Natural killer cell treated with Interleukin-12 subunit alpha and Interleukin-12 subunit beta and Interleukin-15 and Interleukin-18, amount 100 ng/mL, for 72 hours (primary cell): ENCODE results near the gene ZNF627. TPM values are rescaled to one million over a fixed set of nuclear protein-coding genes. Genes with fewer than 3 reads are reported as not detected.
"Not testable (repeated sequence)": the region's sequence is repeated elsewhere in the genome, so short reads cannot be mapped to it uniquely, and the experiment has no call there.

ENCODE experiments used
- ATAC-seq, 2 donors: fragments of 150-1000 bp; cut with Tn5 transposase in 1 of 2; sonication (Bioruptor Pico), chemical (Tn5 transposase) in 1 of 2; 2 replicates each; pipeline ENCODE4 v1.10.0; 2021
- DNase-seq: peaks from one replicate; pipeline ENCODE4 v3.0.0; 2022; ENCODE audit warnings: low spot score
- H3K27ac Mint-ChIP-seq, 2 donors: 1 replicate in 1 of 2; 2 replicates in 1 of 2; pipeline ENCODE4 v1.8.0; 2022; ENCODE audit warnings: mixed read lengths in 2 of 2, mild to moderate bottlenecking in 1 of 2, moderate library complexity in 1 of 2
- H3K27me3 Mint-ChIP-seq, 2 donors: 1 replicate in 1 of 2; 2 replicates in 1 of 2; pipeline ENCODE4 v1.8.0; 2022; ENCODE audit warnings: mixed read lengths in 2 of 2
- H3K36me3 Mint-ChIP-seq: one replicate; pipeline ENCODE4 v1.8.0; 2022; ENCODE audit warnings: mixed read lengths
- H3K4me1 Mint-ChIP-seq, 2 donors: 1 replicate in 1 of 2; 2 replicates in 1 of 2; pipeline ENCODE4 v1.8.0; 2022; ENCODE audit warnings: low read depth in 2 of 2, mixed read lengths in 2 of 2, mild to moderate bottlenecking in 1 of 2
- H3K4me3 Mint-ChIP-seq: one replicate; pipeline ENCODE4 v1.8.0; 2022; ENCODE audit warnings: mixed read lengths
- H3K9me3 Mint-ChIP-seq: 2 replicates; pipeline ENCODE4 v1.8.0; 2022; ENCODE audit warnings: mixed read lengths
- total RNA-seq, 2 donors: library from RNA; stranded (reverse); gene quantifications; one replicate each; pipeline ENCODE4 v1.2.3, GENCODE V29; 2022

The ZNF627 gene
- total RNA-seq, 2 donors from 2014 or later: 5.1 to 6.8 TPM

- Mint-ChIP-seq H3K27me3 (no peaks in the 10 kb centered on the region), H3K27ac (no peak overlapping the region), H3K4me3 (no peak overlapping the region), H3K36me3 (no peaks in the 10 kb centered on the region), H3K9me3 (no peaks in the 10 kb centered on the region), H3K4me1 (peaks cover 16 to 20% of the 10 kb centered on the region in 2 donors)
- no peak for DNase-seq
- no peak for ATAC-seq
Observed at GRCh38 chr19:11586331-11586730, 11.0 kb upstream of the ZNF627 start.

- H3K9me3 Mint-ChIP-seq: no peaks in the 10 kb centered on the region
- H3K27me3 Mint-ChIP-seq: no peaks in the 10 kb centered on the region
- peak overlapping the region in 1 of 2 donors; percentile 48 for H3K27ac Mint-ChIP-seq
- peaks cover 11 to 12% of the 10 kb centered on the region in 2 donors for H3K4me1 Mint-ChIP-seq
- no peaks in the 10 kb centered on the region for H3K36me3 Mint-ChIP-seq
- ATAC-seq: peak; percentile 83 to 86
- peak; percentile 81 for DNase-seq
- H3K4me3 Mint-ChIP-seq: no peak overlapping the region
Observed at GRCh38 chr19:11587302-11587974, 9.8 kb upstream of the ZNF627 start.

- DNase-seq: no peak
- H3K4me1 Mint-ChIP-seq: peaks cover 11 to 12% of the 10 kb centered on the region in 2 donors
- peak overlapping the region in 1 of 2 donors; percentile 48 for H3K27ac Mint-ChIP-seq
- H3K9me3 Mint-ChIP-seq: no peaks in the 10 kb centered on the region
- H3K36me3 Mint-ChIP-seq: no peaks in the 10 kb centered on the region
- H3K4me3 Mint-ChIP-seq: no peak overlapping the region
- H3K27me3 Mint-ChIP-seq: no peaks in the 10 kb centered on the region
- ATAC-seq: peak in 1 of 2 donors; percentile 40
Observed at GRCh38 chr19:11587975-11588631, 9.2 kb upstream of the ZNF627 start.

DNA sequence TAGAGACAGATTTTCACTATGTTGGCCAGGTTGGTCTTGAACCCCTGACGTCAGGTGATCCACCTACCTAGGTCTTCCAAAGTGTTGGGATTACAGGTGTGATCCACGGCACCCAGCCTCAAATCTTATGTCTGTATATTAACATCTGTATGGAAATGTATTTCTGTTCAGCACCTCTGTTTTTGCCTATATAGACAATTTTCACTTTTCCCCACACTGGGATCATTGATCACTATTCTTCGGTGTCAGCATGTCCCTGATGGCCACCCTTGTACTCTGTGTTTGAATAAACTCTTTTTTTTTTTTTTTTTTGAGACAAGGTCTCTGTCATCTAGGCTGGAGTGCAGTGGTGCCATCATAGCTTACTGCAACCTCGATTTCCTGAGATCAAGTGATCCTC is 3.2 kb upstream of the ZNF627 start:
- no peaks in the 10 kb centered on the region for H3K27me3 Mint-ChIP-seq
- ATAC-seq: no peak
- no peaks in the 10 kb centered on the region for H3K9me3 Mint-ChIP-seq
- no peak overlapping the region for H3K4me3 Mint-ChIP-seq
- peaks cover 8 to 14% of the 10 kb centered on the region in 2 donors for H3K4me1 Mint-ChIP-seq
- no peaks in the 10 kb centered on the region for H3K36me3 Mint-ChIP-seq
- DNase-seq: no peak
- no peak overlapping the region for H3K27ac Mint-ChIP-seq

- Mint-ChIP-seq H3K27me3 (no peaks in the 10 kb centered on the region), H3K4me1 (peaks cover 11 to 14% of the 10 kb centered on the region in 2 donors), H3K36me3 (no peaks in the 10 kb centered on the region), H3K27ac (peak overlapping the region in 1 of 2 donors; percentile 78), H3K4me3 (no peak overlapping the region), H3K9me3 (no peaks in the 10 kb centered on the region)
- DNase-seq: no peak
- no peak for ATAC-seq
Observed at GRCh38 chr19:11596156-11596555, 1.1 kb upstream of the ZNF627 start.

DNA sequence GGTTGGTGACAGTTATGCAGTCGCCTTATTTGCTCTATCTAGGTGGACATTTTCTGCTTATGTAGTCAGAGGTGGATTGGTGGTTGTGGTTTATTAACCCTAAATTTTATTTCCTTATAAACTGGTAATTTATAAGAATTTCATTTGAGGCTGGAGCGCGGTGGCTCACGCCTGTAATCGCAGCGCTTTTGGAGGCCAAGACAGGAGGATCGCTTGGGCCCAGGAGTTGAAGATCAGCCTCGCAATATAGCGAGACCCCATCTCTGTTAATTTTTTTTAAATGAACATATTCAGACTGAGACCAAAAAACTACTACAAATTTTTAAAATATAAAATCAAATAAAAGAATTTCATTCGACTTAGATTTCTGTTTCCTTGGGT is 810 bp downstream of the ZNF627 start:
- DNase-seq: no peak
- no peak for ATAC-seq
- Mint-ChIP-seq H3K4me1 (peaks cover 17 to 27% of the 10 kb centered on the region in 2 donors), H3K4me3 (peak overlapping the region; percentile 91), H3K27ac (peak overlapping the region; percentile 64 to 78), H3K9me3 (no peaks in the 10 kb centered on the region), H3K36me3 (no peaks in the 10 kb centered on the region), H3K27me3 (no peaks in the 10 kb centered on the region)

DNA sequence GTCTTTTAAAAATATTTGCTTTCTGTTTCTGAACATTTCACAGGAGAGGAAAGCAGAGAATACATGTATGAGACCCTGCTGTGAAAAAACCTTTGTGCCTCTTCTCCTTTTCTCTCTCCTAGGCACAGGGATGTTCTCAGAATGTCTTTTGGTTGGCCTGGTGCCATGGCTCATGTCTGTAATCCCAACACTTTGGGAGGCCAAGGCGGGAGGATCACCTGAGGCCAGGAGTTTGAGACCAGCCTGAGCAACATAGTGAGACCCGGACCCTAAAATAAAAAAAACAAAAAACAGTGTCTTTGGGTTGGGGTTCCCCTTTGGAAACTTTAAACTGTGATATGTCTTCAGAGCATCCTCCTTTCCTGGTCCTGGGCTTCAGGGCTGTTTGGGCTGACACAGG is 1.5 kb downstream of the ZNF627 start:
- peak overlapping the region; percentile 64 to 78 for H3K27ac Mint-ChIP-seq
- no peaks in the 10 kb centered on the region for H3K27me3 Mint-ChIP-seq
- no peaks in the 10 kb centered on the region for H3K36me3 Mint-ChIP-seq
- ATAC-seq: no peak
- no peaks in the 10 kb centered on the region for H3K9me3 Mint-ChIP-seq
- peaks cover 17 to 28% of the 10 kb centered on the region in 2 donors for H3K4me1 Mint-ChIP-seq
- DNase-seq: no peak
- H3K4me3 Mint-ChIP-seq: peak overlapping the region; percentile 91

GRCh38 chr19:11599704-11600103 is 2.4 kb downstream of the ZNF627 start:
- not testable (repeated sequence) for ATAC-seq, DNase-seq, H3K27ac Mint-ChIP-seq, H3K36me3 Mint-ChIP-seq, H3K4me3 Mint-ChIP-seq, H3K27me3 Mint-ChIP-seq, H3K9me3 Mint-ChIP-seq
- peaks cover 17 to 28% of the 10 kb centered on the region in 2 donors for H3K4me1 Mint-ChIP-seq

- H3K9me3 Mint-ChIP-seq: peaks cover 6% of the 10 kb centered on the region
- H3K4me3 Mint-ChIP-seq: no peak overlapping the region
- DNase-seq (no peak), ATAC-seq (no peak)
- peaks cover 13 to 14% of the 10 kb centered on the region in 2 donors for H3K4me1 Mint-ChIP-seq
- peaks cover 22% of the 10 kb centered on the region for H3K36me3 Mint-ChIP-seq
- no peaks in the 10 kb centered on the region for H3K27me3 Mint-ChIP-seq
- H3K27ac Mint-ChIP-seq: no peak overlapping the region
Observed at GRCh38 chr19:11606484-11606883, 9.2 kb downstream of the ZNF627 start.

- H3K4me3 Mint-ChIP-seq: no peak overlapping the region
- H3K27ac Mint-ChIP-seq: no peak overlapping the region
- no peak for DNase-seq
- no peaks in the 10 kb centered on the region for H3K9me3 Mint-ChIP-seq
- H3K4me1 Mint-ChIP-seq: peaks cover 8 to 9% of the 10 kb centered on the region in 2 donors
- H3K27me3 Mint-ChIP-seq: no peaks in the 10 kb centered on the region
- H3K36me3 Mint-ChIP-seq: peaks cover 14% of the 10 kb centered on the region
- ATAC-seq: no peak
Observed at GRCh38 chr19:11611730-11612129, 14.4 kb downstream of the ZNF627 start.

DNA sequence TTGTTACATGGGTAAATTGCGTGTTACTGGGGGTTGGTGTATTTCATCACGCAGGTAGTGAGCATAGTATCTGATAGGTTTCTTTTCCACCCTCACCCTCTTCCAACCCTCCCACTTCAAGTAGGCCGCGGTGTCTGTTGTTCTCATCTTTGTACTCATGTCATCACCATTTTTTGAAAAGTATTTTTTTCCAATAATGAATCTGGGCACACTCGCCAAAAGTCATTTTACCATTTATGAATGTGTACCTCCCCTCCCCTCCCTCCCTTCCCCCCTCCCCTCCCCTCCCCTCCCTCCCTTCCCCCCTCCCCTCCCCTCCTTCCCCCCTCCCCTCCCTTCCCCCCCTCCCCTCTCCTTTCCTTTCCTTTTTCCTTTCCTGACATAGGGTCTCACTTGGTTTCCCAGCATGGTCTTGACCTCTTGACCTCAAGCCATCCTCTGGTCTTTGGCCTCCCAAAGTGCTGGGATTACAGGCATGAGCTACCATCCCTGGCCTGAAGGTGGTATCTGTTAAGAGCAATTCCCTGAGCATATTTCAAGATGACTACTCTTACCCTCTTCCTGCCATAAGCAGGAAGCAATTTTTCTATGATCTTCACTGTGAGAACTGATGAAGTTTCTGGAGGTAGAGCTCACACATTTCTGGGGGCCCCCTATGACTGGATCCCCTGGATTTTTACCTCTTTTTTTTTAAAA is 15.7 kb downstream of the ZNF627 start:
- DNase-seq: no peak
- Mint-ChIP-seq H3K27ac (peak overlapping the region in 1 of 2 donors; percentile 66), H3K9me3 (peaks cover 4% of the 10 kb centered on the region), H3K36me3 (peaks cover 17% of the 10 kb centered on the region), H3K27me3 (no peaks in the 10 kb centered on the region), H3K4me3 (no peak overlapping the region), H3K4me1 (peaks cover 3 to 8% of the 10 kb centered on the region in 2 donors)
- ATAC-seq: no peak

GRCh38 chr19:11617180-11618062 is 20.1 kb downstream of the ZNF627 start:
- H3K4me3 Mint-ChIP-seq: no peak overlapping the region
- H3K4me1 Mint-ChIP-seq: peaks cover 3 to 8% of the 10 kb centered on the region in 2 donors
- no peak for DNase-seq
- peaks cover 33% of the 10 kb centered on the region for H3K36me3 Mint-ChIP-seq
- no peaks in the 10 kb centered on the region for H3K27me3 Mint-ChIP-seq
- no peak for ATAC-seq
- H3K27ac Mint-ChIP-seq: no peak overlapping the region
- peaks cover 5% of the 10 kb centered on the region for H3K9me3 Mint-ChIP-seq

- DNase-seq: no peak
- ATAC-seq: no peak
- no peak overlapping the region for H3K4me3 Mint-ChIP-seq
- H3K27me3 Mint-ChIP-seq: peaks cover 0 to 5% of the 10 kb centered on the region in 2 donors
- no peak overlapping the region for H3K27ac Mint-ChIP-seq
- H3K4me1 Mint-ChIP-seq: peaks cover 6 to 14% of the 10 kb centered on the region in 2 donors
- H3K36me3 Mint-ChIP-seq: peaks cover 33% of the 10 kb centered on the region
- H3K9me3 Mint-ChIP-seq: peaks cover 5% of the 10 kb centered on the region
Observed at GRCh38 chr19:11620553-11620952, 23.3 kb downstream of the ZNF627 start.
